GM19025 (cell line): ENCODE data around the gene ARHGAP42.

ENCODE experiments used
- ATAC-seq: cut with Tn5 transposase; IDR thresholded peaks from one replicate; pipeline ENCODE4 v1.9.1; 2021; ENCODE audit warnings: mild to moderate bottlenecking, low read depth, moderate library complexity; ENCODE audit not compliant: unreplicated experiment

Gene ARHGAP42

DNA sequence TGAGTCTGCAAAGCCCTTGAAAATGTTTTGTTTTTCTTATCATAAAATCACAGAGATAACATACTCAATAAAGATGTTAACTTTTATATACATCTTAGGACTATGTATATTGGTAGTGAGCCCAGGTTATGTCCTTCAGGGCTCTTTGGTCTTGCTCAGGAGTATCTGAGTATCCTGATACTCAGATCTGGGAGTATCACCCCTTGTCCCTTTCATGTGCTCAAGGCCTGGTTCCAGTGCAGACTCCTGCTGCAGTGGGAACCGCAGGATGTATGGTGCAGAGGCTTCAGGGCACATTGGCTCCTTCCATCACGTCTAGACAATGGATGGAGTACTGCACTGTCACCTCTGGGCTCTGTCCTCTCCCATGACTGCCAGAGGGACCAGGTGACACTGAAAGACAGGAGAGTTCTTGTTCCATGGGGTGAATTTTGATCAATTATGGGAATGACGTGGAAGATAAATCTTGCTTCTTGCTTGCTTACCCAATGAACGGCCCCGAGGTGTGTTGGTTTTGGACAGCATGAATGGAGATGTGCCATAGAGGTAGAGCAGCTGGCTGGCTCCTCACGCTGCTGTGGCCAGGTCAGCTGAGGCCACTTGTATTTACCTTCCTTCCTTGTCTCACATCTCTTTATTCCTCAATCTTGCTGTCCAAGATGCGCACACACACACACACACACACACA lies 215.5 kb downstream of the ARHGAP42 start:
- ATAC-seq, result no peak

DNA sequence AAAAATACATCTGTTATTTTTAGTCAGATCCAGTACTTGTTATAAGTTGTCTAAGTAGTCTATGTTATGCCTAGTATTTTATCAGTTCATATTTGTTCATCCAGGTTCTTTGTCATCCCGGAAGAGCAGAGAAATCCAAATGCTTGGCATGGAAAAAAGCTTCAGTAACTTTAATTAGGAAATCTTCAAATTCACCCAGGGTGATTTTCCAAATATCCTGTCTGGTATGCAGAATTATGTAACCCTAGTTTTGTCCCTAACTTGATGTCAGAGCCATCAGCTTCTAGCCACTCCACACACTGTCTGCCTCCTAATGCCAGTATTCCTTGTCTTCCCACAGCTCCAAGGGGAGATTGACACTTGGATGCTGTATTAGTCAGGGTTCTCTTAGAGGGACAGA lies 216.2 kb downstream of the ARHGAP42 start:
- ATAC-seq, result no peak

DNA sequence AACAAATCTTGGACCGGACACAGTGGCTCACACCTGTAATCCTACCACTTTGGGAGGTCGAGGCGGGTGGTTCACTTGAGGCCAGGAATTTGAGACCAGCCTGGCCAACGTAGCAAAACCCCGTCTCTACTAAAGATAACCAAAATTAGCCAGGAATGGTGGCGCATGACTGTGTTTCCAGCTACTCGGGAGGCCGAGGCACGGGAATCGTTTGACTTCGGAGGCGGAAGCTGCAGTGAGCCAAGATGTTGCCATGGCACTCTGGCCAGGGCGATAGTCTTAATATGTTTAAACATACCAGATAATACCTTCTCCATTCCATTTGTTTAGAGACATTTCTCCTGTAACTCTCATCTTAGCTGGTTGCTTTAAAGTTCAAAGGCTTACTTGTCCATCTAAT lies 218.6 kb downstream of the ARHGAP42 start:
- ATAC-seq, result no peak

DNA sequence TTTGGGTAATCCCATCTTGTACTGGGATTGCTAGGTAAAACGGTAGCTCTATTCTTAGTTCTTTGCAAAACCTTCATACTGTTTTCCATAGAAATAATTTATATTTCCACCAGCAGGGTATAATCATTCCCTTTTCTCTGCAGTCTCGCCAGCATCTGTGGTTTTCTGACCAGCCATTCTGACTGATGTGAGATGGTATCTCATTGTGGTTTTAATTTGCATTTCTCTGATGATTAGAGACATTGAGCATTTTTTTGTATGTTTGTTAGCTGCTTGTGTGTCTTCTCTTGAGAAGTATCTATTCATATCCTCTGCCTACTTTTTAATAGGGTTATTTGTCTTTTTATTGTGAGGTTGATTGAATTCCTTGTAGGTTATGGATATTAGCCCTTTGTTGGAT lies 221.7 kb downstream of the ARHGAP42 start:
- no peak for ATAC-seq

DNA sequence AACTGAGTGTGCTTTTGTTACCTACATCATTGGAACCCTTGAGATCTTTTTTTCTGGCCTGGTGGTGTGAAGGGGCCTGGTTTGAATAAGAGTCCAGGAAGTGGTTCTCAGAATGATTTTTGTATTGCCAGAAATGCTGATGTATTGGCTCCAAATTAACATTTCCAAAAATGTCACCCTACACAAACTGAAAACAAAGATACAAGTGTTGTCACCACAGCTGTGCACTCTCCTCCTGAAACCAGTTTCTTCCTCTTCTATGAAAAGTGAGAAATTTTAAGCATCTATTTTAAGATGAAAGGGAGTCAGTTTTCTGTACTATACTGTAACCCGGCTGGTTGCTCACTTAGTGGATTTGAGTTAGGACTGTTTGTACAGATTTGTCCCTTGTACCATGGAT lies 223.7 kb downstream of the ARHGAP42 start:
- peak; percentile 63 for ATAC-seq

DNA sequence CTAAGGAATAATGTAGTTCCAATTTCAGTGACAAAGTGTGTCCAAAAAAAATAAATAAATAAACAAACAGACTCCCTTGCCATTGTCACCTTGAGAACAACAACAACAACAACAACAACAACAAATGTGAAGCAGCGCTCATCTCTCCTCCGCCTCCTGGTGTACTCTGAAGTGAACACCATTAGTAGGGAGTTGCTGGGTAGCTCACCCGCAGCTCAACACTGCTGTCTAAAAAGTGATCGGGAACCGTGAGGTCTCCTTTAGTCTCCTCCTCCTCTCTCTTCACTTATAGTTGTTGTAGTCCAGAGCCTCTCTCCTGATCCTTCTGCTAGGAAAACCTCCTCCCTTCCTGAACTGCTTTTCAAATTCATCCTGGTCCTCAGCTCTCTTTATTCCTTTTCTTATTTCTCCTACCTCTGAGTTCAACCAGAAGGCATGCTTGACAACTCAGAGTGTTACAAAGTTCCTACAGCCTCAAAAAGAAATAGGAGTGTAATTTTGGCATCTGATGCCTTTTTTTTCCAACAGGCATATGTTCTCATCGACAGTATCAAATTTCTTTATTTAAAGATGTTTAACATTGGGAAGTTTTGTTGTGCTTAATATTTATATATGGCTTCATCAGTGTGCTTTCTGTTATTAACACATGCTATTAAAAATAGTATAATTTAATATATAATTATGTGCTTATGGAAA lies 227.5 kb downstream of the ARHGAP42 start:
- no peak for ATAC-seq

DNA sequence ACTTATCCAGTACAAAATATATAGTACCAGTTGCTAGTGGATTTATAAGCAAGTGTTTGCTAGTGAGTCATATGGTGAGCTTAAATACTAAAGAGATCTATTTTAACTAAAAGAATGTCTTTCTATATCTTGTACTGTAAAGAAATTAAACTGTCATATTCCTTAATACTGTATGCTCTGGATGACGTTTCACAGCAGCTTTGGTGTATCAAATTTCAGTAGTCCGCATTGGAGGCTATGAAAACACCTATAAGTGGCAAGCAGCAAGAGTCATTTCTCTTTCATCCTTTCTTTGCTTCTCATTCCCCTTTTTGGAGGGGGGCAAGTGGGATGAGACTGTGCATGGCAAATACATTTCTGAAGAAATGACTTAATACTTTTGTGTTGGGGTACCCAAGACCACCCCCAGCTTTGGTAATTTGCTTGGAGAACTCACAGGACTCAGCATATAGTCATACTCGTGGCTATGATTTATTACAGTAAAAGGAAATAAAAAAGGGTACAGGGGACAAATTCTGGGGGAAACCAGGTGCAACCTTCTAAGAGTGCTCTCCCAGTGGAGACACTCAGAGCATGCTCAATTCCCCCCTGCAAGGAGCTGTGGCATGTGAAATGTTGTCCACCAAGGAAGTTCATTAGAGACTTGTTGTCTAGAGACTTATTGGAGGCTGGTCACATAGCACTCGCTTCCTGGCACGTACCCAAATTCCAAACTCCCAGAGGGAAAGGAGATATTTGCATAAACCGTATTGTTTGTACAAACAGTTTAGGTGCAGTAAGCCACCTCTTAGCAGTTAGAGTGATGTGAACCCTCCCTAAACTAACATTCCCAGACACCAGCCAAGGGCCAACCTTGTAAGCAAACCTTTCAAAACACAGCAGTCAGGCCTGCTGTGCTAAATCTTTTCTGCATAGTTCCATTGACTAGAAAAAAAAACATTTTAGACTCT lies 231.7 kb downstream of the ARHGAP42 start:
- ATAC-seq, result no peak

DNA sequence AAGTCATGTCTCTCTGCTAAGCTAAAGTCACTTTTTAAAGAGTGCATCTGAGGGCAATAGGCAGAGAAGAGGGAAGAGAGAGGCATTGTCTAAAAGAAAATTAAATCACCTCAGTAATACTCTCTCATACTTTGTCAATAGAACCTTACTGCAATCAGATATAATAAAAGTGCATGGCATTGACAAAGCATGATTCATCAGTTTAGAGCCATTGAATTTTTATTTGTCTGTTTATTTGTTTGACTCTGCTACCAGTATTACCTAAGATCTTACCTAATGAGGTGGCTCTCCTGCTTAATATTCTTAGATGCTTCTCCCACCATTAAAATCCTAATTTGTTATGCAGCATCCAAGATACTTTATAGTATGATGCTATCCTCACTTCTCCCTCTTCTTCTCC lies 233.5 kb downstream of the ARHGAP42 start:
- no peak for ATAC-seq

DNA sequence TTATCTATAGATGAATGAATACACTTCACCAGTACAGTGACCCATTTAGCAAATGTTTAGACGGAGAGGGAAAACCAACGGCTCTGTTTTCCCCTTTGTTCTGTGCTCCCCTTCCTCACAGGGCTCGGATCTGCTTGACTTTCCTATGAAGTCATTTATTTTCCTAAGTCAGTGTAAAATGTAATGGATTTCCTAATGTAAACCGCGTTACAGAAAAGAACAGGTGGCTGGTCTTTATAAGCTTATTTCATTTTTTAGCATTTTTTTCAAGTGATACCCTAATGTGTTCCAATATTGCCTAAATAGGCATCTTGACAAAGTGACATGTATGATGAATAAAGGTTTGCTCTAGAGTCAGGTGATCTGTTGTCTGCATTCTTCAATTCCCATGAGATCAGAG lies 235.0 kb downstream of the ARHGAP42 start:
- no peak for ATAC-seq

DNA sequence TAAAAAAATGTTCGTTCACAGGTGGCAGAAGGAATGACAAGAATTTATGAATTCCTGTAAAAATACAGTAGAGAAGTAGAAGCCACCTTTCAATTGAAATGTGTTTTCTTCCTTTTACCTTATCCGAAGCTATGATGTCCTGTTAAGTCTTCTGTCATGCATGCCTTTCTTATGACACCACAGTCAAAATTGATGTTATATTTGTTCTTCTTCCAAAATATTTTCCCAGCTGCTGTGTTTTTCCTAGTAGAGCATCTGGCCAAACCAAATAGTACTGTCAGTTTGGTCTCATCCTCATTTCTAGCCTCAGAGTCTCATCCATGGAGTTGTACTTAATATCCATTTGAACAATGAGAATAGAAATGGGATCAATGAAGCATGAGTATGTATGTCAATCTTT lies 236.5 kb downstream of the ARHGAP42 start:
- ATAC-seq, result no peak

DNA sequence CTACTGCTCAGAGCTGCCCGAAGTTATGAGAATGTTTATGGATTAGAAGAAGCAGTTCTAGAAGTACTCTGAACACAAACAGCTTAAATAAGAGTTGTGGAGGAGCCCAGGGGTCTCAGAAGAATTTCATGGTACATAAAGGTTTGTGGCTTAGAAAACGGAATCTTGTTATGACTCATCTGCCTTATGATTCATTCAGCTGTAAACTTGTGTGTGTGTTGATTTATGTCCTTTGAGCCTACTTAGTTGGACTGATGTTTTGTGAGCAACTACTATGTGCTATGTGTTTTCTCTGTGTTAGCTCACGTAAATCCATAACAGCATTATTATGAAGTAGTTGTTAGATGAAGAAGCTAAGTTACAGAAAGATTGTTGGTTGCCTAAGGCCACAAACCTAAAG lies 238.8 kb downstream of the ARHGAP42 start:
- ATAC-seq, result peak; percentile 69

DNA sequence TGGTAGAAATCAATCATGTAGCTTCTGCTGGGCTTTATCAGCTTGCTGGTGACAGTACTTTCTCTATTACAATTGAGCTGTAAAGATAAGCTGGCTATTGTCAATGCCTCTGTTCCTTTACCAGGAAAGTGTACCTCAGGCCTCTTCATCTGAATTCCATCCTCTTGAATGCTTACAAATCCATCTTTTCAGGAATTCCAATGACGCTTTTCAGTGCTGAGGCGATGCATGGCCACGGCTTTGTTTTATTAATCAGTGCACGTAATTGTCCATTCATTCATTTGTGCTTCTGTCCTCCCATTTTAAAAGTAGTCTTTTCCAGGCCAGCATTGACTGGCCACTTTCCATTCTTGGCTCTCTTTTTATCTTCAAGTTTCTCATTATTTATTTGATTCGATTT lies 240.5 kb downstream of the ARHGAP42 start:
- no peak for ATAC-seq

DNA sequence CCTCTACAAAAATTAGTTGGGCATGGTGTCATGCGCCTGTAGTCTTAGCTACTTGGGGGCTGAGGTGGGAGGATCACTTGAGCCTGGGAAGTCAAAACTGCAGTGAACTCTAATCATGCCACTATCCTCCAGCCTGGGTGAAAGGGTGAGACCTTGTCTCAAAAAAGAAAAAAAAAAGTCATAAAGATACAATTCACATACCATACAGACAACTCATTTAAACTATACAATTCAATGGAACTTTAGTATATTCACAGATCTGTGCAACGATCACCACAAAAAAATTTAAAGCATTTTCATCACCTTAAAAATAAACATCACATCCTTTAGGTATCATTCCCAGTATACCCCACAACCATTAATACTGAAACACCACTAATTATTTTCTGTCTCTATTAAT lies 241.3 kb downstream of the ARHGAP42 start:
- ATAC-seq, result no peak

DNA sequence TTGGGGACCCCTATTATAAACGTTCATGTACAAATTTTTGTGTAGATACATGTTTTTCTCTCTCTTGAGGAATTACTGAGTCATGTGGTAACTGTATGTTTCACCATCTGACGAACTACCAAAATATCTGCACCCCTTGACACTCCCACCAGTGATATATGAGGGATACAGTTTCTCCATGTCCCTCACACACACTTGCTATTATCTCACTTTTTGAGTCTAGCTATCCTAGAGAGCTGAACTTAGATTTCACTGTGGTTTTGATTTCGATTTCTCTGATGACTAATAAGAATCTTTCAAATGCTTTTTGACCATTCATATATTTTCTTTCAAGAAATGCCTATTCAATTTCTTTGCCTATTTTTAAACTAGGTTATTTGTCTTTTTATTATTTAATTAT lies 242.3 kb downstream of the ARHGAP42 start:
- no peak for ATAC-seq

DNA sequence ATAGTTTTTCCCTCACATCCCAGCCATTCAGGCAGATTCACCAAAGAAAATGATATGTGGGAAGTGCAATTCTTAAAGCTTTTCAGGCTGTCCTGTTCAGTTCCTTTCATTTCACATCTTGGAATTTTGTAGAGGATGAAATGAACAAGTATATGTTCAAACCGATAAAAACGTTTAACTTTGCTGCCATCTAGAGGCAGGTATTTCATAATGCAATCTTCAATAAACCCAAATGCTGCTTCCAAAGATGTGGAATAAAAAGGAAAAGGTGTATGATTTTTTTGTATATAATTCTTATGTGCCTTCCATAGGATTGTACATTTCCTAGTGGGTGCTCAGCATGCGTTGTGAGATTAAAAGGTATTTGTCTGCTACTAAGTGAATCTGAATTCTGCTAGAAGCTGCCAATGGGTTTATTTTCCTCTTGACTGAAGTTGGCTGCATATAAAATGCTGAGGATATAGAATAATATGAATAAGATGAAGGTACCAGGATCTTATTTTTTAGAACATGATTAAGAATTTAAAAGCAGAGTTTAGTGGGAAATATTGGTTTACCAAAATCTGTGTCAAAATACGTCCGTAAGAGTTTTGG lies 243.2 kb downstream of the ARHGAP42 start:
- ATAC-seq, result no peak

DNA sequence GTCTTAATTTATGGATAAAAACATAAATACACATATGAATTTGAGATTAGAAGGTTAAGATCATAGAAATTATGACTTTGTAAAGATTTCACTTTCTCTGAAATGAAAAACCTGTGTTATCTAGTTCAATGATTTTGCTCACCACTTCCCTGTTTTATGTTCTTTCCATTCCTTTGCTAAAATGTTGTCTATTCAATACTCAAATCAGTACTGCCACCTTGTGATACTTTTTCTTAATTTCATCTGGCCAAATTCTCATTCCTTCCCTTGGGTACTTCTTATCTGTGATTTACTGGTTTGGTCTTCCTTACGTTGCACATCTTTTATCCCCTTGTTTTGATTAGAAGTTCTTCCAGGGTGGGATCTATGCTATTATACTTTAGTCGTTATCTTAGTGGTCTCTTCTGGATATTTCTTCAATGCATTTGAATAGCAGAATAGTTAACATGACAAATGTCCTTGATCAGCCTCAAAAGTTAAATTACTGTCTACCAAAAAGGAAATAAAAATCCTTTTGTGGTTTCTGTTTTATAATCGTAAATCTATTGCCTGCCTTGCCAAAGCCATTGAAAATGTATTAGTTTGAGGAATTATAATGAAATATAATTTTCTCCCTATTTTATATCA lies 245.5 kb downstream of the ARHGAP42 start:
- no peak for ATAC-seq

DNA sequence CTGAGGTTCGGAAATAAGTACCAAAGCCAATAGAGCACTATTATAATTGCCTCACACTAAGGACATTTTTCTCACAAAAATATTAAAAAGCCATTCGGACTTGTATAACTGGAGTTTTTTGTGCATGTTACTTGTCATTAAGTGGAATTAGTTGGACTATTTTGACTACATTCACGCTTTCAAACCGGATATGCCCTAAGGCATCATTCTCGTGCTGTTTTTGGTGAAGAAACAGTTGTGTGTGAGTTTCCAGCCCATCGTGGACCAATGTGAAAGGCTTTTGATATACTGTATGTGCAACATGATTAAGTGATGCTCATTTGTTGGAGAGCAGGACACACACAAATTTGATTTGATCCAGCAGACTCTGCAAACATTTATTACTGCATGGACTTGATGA lies 249.7 kb downstream of the ARHGAP42 start:
- no peak for ATAC-seq

DNA sequence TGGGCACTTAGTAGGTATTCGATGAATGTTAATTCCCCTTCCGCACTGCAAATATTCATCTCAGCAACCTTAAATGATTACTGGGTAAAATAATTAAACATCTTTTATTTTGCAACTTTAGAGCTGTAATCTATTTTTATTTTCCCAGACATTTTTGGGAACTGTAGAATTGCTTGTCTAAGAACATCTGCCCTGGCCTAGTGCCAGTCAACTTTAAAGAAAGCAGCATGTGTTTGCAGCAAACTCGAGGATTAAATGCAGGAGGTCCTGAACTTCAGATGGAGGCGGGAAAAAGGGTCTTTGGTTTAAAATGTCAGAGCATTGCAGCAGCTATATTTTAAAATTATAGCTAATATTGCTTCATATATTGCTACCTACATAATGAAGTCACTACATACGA lies 252.5 kb downstream of the ARHGAP42 start:
- ATAC-seq, result no peak

DNA sequence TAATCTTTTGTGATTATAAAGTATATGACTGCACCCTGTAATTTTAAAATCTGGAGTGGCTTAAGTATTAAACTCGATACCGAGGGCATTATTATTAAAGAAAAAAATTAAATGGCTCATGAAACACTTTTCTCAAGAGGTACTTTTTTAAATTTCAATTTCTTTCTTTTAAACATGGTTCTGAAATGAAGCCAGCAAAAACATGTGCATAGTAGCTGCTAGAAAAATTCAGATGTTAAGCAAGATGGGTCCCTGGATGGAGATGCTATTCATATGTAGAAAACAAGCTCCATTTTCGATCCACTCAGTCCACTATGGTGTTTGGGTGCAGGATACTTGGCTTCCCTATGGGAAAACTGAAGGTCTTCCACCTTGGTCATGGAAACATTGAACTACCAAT lies 253.0 kb downstream of the ARHGAP42 start:
- no peak for ATAC-seq

DNA sequence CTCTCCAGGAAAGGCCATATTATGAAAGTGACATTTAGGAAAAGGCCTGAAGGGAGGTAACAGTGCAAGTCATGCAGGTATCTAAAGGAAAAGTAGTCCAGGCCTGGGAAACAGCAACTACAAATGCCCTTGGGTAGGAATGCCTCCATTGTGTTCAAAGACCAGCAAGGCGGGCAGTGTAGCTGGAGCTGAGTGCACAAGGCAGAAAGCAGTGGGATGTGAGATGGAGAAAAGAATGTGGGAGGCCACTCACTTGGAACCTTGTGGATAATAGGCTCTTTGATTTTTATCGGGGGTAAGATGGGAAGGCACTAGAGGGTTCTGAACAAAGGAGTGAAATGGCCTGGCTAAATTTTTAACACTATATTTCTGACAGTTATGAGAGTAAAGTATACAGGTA lies 253.9 kb downstream of the ARHGAP42 start:
- no peak for ATAC-seq
